WI38 (cell line): ENCODE results near the gene STK25.
"Not testable (repeated sequence)": the region's sequence is repeated elsewhere in the genome, so short reads cannot be mapped to it uniquely, and the experiment has no call there.

Experiments
- H3K4me3 ChIP-seq: 2 replicates; pipeline ENCODE4 v1.5.1; 2011; ENCODE audit warnings: low read depth, mild to moderate bottlenecking, control low read depth, low read length
- TF ChIP-seq, protein P1 (sequence below): IDR thresholded peaks from 2 replicates; pipeline ENCODE4 v1.5.1; 2012; ENCODE audit warnings: low read depth, mild to moderate bottlenecking, control low read depth, low read length

Gene STK25

DNA sequence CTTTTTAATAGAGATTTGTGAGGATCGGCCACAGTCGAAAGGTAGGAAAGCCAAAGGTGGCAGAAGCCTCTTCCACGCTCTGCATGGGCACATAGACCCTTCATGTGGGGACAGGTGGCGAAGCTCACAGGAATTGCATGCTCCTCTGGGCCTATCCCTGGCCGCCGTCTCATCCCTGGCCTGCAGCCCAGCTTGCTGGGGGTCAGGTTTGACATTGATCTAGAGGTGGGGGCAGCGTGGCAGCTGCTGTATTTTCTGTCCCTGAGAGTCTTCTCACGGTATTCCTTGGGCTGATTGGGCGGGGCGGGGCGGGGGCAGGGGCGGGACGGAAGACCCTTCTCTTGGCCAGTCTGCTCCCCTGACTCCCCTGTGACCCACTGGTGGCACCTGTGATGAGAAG, 48.9 kb downstream of the STK25 start:
- TF ChIP-seq, protein P1, sequence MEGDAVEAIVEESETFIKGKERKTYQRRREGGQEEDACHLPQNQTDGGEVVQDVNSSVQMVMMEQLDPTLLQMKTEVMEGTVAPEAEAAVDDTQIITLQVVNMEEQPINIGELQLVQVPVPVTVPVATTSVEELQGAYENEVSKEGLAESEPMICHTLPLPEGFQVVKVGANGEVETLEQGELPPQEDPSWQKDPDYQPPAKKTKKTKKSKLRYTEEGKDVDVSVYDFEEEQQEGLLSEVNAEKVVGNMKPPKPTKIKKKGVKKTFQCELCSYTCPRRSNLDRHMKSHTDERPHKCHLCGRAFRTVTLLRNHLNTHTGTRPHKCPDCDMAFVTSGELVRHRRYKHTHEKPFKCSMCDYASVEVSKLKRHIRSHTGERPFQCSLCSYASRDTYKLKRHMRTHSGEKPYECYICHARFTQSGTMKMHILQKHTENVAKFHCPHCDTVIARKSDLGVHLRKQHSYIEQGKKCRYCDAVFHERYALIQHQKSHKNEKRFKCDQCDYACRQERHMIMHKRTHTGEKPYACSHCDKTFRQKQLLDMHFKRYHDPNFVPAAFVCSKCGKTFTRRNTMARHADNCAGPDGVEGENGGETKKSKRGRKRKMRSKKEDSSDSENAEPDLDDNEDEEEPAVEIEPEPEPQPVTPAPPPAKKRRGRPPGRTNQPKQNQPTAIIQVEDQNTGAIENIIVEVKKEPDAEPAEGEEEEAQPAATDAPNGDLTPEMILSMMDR = no peak
- H3K4me3 ChIP-seq = no peak overlapping the region

DNA sequence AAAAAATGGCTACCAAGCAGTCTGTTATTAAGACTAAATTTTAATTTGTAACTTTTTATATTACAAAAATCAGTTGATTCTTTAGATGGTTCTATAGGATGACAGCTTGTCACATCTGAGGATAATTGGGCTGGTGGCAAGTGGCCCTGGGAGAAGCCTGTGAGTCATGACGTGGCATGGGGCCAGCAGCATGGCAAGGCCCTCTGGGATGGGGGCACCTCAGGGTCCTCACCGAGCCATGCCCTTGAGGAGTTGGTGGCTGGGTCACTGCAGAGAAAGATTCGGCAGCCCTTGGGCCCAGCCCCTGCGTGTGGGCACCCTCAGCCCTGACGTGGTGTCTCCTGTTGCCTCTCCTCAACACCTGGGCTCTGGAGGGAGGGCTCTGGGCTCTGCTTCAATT, 49.7 kb downstream of the STK25 start:
- TF ChIP-seq, protein P1 = no peak
- H3K4me3 ChIP-seq = no peak overlapping the region

DNA sequence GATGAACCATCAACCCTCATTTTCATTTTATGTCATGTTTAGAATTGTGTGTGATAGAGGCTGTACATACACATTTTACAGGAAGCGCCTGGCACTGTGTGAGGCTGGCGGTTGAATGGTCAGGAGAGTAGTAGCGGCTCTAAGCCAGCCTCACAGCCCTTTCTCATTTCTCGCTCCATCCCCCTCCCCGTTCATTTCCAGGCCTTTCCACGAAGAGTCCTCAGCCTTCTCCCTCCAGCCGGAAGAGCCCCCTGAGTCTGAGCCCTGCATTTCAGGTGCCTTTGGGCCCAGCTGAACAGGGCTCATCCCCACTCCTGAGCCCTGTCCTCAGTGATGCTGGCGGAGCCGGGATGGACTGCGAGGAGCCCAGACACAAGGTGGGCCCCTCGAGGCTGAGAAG, 51.8 kb downstream of the STK25 start:
- TF ChIP-seq, protein P1 = no peak

DNA sequence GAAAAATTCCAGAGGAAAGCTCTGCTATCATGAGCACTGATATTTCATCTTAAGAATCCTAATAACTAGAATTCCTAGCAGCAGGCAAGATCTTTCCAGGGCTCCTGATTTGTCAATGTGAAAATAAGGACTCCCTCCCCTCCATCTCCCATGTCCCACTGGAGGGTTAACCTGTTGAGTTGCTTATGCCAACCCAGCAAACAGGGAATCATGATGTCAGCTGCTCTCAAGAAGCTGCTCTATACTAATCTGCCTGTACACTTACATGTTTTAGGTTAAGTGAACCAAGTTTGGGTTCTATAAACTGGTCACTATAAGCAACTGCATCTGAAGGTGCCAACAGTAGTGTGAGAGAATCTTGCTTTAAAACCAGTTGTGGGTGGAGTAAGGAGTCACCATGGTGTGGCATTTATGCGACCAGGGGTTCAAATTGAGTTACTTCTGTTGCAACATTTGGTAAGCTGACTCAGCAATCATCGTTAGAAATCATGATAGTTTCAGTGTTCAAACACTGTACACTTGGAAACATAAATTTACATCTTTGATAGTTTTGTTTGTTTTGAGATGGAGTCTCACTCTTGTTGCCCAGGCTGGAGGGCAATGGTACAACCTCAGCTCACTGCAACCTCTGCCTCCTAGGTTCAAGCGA, 53.4 kb downstream of the STK25 start:
- no peak overlapping the region for H3K4me3 ChIP-seq
- TF ChIP-seq, protein P1 = no peak

More for the DNA sequence above, 51.8 kb downstream of the STK25 start:
- H3K4me3 ChIP-seq = no peak overlapping the region

DNA sequence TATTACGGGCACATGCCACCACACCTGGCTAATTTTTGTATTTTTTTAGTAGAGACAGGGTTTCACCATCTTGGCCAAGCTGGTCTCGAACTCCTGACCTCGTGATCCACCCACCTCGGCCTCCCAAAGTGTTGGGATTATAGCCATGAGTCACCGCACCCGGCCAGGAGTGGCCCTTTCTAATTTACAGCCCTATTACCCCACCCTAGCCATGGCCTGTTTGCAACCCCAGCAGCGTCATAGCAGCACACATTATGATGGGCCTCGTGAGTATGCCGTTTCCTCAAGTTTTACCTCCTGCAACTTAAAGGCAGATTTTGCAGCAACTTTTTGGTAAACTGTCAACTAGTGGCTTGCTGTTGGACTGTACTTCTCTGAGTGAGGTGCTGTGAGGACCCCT, 54.5 kb downstream of the STK25 start:
- H3K4me3 ChIP-seq = not testable (repeated sequence)

DNA sequence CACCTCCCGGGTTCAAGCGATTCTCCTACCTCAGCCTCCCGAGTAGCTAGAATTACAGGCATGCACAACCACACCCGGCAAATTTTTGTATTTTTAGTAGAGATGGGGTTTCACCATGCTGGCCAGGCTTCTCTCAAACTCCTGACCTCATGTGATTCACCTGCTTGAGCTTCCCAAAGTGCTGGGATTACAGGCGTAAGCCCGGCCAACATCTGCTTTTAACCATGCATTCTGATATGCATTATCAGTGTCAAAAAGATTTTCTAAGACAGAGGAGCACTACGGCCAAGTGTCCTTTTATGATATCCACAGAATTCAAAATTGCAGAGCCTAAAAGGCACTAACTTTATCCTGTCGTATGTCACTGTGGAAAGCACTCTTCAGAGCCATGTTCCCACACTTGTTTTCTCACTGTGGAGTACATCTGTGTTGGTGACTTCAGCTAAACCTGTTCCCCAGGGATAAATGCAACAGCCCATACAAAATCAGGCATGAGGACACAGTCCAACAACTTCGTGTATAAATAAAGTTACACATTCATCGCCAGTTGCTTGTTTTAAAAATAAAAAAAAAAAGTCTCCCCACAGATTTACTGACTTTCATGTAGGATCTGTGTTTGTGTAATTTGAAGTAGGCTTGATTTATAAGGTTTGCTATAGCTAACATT, 56.4 kb downstream of the STK25 start:
- no peak overlapping the region for H3K4me3 ChIP-seq
- TF ChIP-seq, protein P1 = no peak

DNA sequence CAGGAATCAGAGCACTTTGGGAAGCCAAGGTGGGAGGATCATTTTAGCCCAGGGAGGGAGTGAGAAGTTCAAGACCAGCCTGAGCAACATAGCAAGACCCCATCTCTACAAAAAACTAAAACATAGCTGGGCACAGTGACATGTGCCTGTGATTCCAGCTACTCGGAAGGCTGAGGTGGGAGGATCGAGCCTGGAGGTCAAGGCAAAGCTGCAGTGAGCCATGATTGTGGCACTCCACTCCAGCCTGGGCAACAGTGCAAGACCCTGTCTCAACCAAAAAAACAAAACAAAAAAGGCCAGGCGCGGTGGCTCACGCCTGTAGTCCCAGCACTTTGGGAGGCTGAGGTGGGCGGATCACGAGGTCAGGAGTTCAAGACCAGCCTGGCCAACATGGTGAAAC, 58.3 kb downstream of the STK25 start:
- H3K4me3 ChIP-seq = not testable (repeated sequence)

DNA sequence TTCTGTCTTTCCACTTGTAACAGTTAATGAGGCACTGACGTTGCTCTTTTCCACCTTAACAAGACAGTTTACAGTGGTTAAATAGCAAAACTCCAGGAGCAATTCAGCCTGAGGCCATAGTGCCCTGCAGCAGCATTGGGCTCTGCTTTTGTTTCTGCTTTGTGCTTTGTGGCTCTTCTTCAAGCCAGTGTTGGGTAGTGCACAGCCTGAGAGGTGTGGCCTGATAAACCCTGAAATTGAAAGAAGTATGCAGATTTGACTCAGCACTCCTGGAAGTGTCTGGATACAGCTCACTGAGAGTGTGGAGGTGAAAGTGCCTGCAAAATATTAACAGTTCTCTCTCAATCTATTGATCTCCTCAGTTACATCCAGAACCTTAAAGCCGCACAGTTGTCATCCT, 63.0 kb downstream of the STK25 start:
- TF ChIP-seq, protein P1 = no peak
- no peak overlapping the region for H3K4me3 ChIP-seq
